HG03139 (cell line): ENCODE data around the gene SPIRE1.

Experiments used
- ATAC-seq: cut with Tn5 transposase; IDR thresholded peaks from one replicate; pipeline ENCODE4 v1.9.1; 2021; ENCODE audit not compliant: unreplicated experiment

SPIRE1 gene

GRCh38 chr18:12455496-12455895 is 202.4 kb downstream of the SPIRE1 start:
- ATAC-seq, result no peak

- no peak for ATAC-seq
Observed at GRCh38 chr18:12452784-12453183, 205.1 kb downstream of the SPIRE1 start.

- no peak for ATAC-seq
Observed at GRCh38 chr18:12451428-12451827, 206.5 kb downstream of the SPIRE1 start.

- ATAC-seq, result no peak
Observed at GRCh38 chr18:12449051-12449785, 208.7 kb downstream of the SPIRE1 start.

- ATAC-seq, result no peak
Observed at GRCh38 chr18:12445554-12445953, 212.4 kb downstream of the SPIRE1 start.

- ATAC-seq, result no peak
Observed at GRCh38 chr18:12443551-12443950, 214.4 kb downstream of the SPIRE1 start.

- ATAC-seq, result no peak
Observed at GRCh38 chr18:12442946-12443345, 215.0 kb downstream of the SPIRE1 start.

GRCh38 chr18:12441475-12442034 is 216.4 kb downstream of the SPIRE1 start:
- ATAC-seq, result no peak

GRCh38 chr18:12438257-12438656 is 219.7 kb downstream of the SPIRE1 start:
- no peak for ATAC-seq

GRCh38 chr18:12435867-12436266 is 222.0 kb downstream of the SPIRE1 start:
- ATAC-seq, result no peak

GRCh38 chr18:12434541-12434929 is 223.4 kb downstream of the SPIRE1 start:
- ATAC-seq, result no peak

- no peak for ATAC-seq
Observed at GRCh38 chr18:12433829-12434540, 223.9 kb downstream of the SPIRE1 start.

- ATAC-seq, result no peak
Observed at GRCh38 chr18:12432881-12433280, 225.0 kb downstream of the SPIRE1 start.

- no peak for ATAC-seq
Observed at GRCh38 chr18:12432196-12432595, 225.7 kb downstream of the SPIRE1 start.

GRCh38 chr18:12431561-12431960 is 226.3 kb downstream of the SPIRE1 start:
- no peak for ATAC-seq

GRCh38 chr18:12430137-12430990 is 227.5 kb downstream of the SPIRE1 start:
- ATAC-seq, result no peak

- ATAC-seq, result no peak
Observed at GRCh38 chr18:12429556-12429955, 228.4 kb downstream of the SPIRE1 start.

GRCh38 chr18:12428923-12429322 is 229.0 kb downstream of the SPIRE1 start:
- no peak for ATAC-seq

- ATAC-seq, result no peak
Observed at GRCh38 chr18:12426924-12427323, 231.0 kb downstream of the SPIRE1 start.

GRCh38 chr18:12424252-12424651 is 233.7 kb downstream of the SPIRE1 start:
- ATAC-seq, result no peak

GRCh38 chr18:12423820-12424219 is 234.1 kb downstream of the SPIRE1 start:
- ATAC-seq, result no peak
